ENCODE data around the gene TCF21.

GRCh38 chr6:133898263-133898662 lies 9.3 kb downstream of the TCF21 start:
- no peak for TF ChIP-seq CTCF (conservative IDR thresholded peaks at IDR 0.05; ENCODE audit: low read length)
- no peak for TF ChIP-seq EZH2phosphoT487 (IDR thresholded peaks at IDR 0.05; ENCODE audit: borderline replicate concordance, low read depth, low read length)

Measured in OCI-LY7 (cell line).